Cardiac fibroblast (primary cell): ENCODE data around the gene GFPT2.

ENCODE experiments used
- DNase-seq, 2 donors: peaks; one replicate each; pipeline versions ENCODE4 v3.0.0 to v3.0.0-alpha.2; 2010; ENCODE audit warnings: low read depth in 2 of 2
- H3K4me3 ChIP-seq, 2 donors: replicated peaks in 1 of 2; 1 replicate in 1 of 2; 2 replicates in 1 of 2; pipeline ENCODE4 v1.5.1; 2011; ENCODE audit warnings: low read depth in 2 of 2, low read length in 2 of 2, mild to moderate bottlenecking in 2 of 2, moderate library complexity in 1 of 2
- TF ChIP-seq, protein P1 (sequence below): IDR thresholded peaks from one replicate; pipeline ENCODE4 v1.5.1; 2011; ENCODE audit warnings: low read depth, mild to moderate bottlenecking, low read length, inconsistent platforms

GFPT2 gene

DNA sequence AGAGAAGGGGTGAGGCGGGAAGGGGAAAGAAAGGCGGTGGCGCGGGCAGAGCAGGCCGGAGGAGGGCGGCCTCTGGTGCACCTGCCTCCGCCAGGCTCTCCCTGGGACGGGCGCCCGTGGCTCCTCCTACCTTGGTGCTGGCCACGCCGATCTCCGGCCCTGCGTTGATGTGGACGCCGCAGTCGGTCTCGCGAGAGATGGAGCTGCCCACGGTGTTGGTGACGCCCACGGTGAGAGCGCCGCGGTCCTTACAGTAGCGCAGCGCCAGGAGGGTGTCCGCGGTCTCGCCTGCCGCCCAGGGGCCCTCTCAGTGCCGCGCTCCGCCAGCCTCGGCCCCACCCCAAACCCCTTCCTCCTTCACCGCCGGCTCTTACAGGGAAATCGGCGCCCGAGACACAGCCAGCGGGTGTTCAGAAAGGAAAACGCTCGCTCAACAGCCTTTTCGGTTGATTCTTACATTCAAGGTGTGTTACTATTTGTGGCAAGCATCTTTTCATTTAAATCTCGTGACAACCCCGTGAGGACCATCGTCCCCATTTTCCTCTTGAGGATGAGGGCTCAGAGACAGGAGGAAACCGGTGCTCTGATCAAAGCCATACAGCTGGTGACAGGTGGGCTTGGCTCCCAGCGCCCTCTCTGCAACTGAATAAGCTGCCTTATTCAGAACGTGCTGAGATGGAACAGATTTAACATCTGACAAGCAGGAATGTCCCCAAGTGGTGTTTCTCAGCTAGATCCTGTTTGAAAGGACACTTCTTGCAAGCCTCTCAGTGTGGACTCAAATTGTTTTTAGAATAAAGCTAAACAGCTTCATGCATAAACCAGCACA is 39.2 kb downstream of the GFPT2 start:
- H3K4me3 ChIP-seq: no peak overlapping the region
- TF ChIP-seq, protein P1, sequence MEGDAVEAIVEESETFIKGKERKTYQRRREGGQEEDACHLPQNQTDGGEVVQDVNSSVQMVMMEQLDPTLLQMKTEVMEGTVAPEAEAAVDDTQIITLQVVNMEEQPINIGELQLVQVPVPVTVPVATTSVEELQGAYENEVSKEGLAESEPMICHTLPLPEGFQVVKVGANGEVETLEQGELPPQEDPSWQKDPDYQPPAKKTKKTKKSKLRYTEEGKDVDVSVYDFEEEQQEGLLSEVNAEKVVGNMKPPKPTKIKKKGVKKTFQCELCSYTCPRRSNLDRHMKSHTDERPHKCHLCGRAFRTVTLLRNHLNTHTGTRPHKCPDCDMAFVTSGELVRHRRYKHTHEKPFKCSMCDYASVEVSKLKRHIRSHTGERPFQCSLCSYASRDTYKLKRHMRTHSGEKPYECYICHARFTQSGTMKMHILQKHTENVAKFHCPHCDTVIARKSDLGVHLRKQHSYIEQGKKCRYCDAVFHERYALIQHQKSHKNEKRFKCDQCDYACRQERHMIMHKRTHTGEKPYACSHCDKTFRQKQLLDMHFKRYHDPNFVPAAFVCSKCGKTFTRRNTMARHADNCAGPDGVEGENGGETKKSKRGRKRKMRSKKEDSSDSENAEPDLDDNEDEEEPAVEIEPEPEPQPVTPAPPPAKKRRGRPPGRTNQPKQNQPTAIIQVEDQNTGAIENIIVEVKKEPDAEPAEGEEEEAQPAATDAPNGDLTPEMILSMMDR: no peak
- DNase-seq: no peak

DNA sequence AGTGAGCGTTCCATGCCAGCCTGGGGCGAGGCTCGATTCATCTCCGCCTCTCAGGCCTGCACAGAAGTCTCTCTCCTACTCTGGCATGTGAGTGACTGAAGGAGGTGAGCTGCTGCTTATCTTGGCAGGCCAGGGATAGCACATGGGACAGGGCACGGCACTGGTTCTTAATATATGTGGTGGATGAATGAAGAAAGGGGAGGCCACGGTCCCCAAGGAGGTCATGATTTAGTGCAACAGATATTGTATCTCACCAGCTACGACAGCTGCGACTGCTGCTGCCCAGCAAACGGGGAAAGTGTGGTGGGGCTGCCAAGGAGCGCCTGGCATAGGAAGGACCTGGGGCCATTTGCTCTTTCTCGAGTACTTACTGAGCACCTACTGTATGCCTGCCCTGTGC is 41.9 kb downstream of the GFPT2 start:
- DNase-seq: no peak
- no peak overlapping the region for H3K4me3 ChIP-seq
- TF ChIP-seq, protein P1: no peak

DNA sequence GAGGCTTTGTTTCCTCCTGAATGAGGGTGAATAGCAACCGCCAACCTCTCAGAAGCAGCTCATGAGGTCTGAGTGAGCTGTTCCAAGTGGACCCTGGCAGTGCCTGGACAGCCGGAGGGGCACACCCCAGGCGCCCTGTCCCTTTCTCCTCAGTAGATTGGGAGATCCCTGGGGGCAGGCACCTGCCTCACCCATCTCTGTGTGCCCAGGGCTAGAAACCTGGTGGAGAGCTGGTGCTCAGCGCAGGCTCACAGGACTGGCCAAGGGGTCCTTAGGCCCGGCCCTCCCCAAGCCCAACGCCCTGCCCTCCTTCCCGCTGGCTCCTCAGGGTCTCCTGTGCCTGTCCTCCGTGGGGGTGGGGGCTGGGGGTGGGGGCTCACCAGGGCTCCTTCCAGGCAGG is 46.3 kb downstream of the GFPT2 start:
- TF ChIP-seq, protein P1: no peak
- no peak for DNase-seq
- no peak overlapping the region for H3K4me3 ChIP-seq

DNA sequence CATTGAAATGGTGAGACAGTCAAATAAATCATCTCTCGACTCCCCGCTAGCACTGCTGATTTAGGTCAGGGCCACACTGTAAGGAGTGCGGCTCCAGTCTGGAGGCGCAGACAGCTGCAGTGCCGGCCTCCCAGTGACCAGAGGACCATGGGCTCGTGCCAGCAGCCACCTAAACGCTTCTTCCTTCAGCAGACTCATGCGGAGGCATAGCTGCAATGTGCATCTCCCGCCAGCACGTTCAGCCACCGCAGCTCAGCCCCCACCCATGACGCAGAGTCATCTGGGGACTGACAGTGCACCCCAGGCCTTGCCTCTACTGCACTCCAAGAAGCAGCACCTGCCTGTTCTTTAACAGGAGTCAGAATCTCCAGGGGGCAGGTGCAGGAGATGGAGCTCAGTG is 47.7 kb downstream of the GFPT2 start:
- no peak for DNase-seq
- H3K4me3 ChIP-seq: no peak overlapping the region
- TF ChIP-seq, protein P1: no peak

DNA sequence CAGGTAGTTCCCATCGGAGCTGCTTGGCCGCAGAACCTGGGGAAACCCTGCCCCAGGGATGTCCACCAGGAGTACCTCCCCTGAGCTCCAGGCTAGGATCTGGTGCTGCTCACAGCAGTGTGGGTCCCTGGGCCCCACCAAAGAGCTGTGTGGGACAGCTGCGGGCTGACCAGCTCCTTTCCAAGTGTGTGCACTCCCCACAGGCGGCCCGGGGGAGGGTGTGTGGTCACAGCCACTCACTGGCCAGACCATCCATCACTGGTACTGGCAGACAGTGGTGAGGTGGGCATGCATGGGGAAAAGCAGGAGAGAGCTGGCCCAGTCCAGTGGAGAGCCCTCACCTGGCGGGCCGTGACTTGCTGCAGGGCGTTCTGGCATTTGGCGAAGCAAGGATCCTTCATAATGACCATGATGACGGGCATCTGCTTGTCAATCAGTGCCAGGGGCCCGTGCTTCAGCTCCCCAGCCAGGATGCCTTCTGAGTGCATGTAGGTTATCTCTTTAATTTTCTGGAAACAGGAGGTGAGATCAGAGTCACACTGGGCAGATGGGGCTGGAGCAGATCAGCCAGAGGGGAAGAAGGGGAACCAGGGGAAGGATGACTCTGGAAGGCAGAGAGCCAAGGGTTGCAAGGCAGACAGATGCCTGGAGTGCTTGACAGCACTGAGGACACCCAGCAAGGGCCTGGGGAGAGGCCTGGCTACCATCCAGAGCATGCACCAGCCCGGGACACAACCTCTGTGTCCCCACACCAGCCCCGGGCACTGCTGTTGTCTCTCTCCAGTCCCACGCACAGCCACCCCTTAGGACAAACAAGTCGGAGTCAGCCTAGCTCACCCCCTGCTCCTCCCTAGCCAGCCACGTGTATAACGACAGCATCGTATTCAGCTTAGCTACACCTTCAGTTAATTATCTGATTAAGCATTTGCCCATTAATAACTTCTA is 48.4 kb downstream of the GFPT2 start:
- DNase-seq: no peak
- H3K4me3 ChIP-seq: no peak overlapping the region
- TF ChIP-seq, protein P1: no peak

DNA sequence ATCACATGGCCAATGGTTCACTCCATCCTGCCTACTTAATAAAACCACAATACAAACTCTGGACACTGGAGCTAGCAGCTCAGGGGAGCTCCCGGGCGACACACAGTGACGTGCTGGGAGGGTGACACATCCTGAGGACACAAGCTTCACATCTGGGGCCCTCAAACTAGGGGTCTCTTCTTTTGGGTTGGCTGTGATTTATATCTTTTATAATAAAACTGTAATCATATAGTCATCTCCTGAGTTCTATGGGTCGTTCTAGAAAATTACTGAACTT is 49.2 kb downstream of the GFPT2 start:
- TF ChIP-seq, protein P1: no peak
- H3K4me3 ChIP-seq: no peak overlapping the region
- no peak for DNase-seq
